ENCODE data around the gene B4GALNT3. TPM values are rescaled to one million over a fixed set of nuclear protein-coding genes. Genes with fewer than 3 reads are reported as not detected.

B4GALNT3 gene
- total RNA-seq, 4 donors from 2014 or later, result 9.7 to 45.3 (median 18.4) TPM

GRCh38 chr12:559906-560455 is 100.2 kb downstream of the B4GALNT3 start:
- H3K27ac ChIP-seq, result no peak overlapping the region
- TF ChIP-seq POLR2A (IDR thresholded peaks at IDR 0.05), result no peak
- TF ChIP-seq CTCF (IDR thresholded peaks at IDR 0.05), result no peak

GRCh38 chr12:560691-561390 is 101.1 kb downstream of the B4GALNT3 start:
- H3K4me1 ChIP-seq, result peaks cover 0 to 40% (median 0%) of the 10 kb centered on the region in 3 donors
- TF ChIP-seq CTCF (IDR thresholded peaks at IDR 0.05) (no peak), POLR2A (IDR thresholded peaks at IDR 0.05) (no peak)
- WGBS, 2 donors, result 61 to 82% methylated on average over 10 to 13 of the region's 19 CpGs
- intact Hi-C loops (cut with DNase I), result loop anchor here (10.0 kb wide), 2 partner anchors 354 to 394 kb away; no protein-coding TSS in a partner anchor
- H3K27me3 ChIP-seq, result peaks cover 0 to 20% (median 0%) of the 10 kb centered on the region in 4 donors
- H3K4me3 ChIP-seq, result no peak overlapping the region
- no peak for DNase-seq
- H3K36me3 ChIP-seq, result no peaks in the 10 kb centered on the region
- no peak overlapping the region for H3K27ac ChIP-seq
- no peaks in the 10 kb centered on the region for H3K9me3 ChIP-seq

More at GRCh38 chr12:559906-560455, 100.2 kb downstream of the B4GALNT3 start:
- no peak for DNase-seq
- H3K27me3 ChIP-seq, result peaks cover 0 to 20% (median 0%) of the 10 kb centered on the region in 4 donors
- 64 to 83% methylated on average over 5 to 14 of the region's 14 CpGs for WGBS, 2 donors
- H3K4me3 ChIP-seq, result no peak overlapping the region
- no peaks in the 10 kb centered on the region for H3K36me3 ChIP-seq
- peaks cover 0 to 40% (median 0%) of the 10 kb centered on the region in 3 donors for H3K4me1 ChIP-seq
- intact Hi-C loops (cut with DNase I), result loop anchor here (10.0 kb wide), 2 partner anchors 355 to 395 kb away; no protein-coding TSS in a partner anchor
- H3K9me3 ChIP-seq, result no peaks in the 10 kb centered on the region

- no peak overlapping the region for H3K4me3 ChIP-seq
- DNase-seq, result no peak
- H3K9me3 ChIP-seq, result no peaks in the 10 kb centered on the region
- 98% methylated on average over 9 of the region's 14 CpGs; no CpG with 5 or more reads in 1 of the 2 donors for WGBS, 2 donors
- peaks cover 0 to 40% (median 0%) of the 10 kb centered on the region in 3 donors for H3K4me1 ChIP-seq
- TF ChIP-seq POLR2A (IDR thresholded peaks at IDR 0.05) (no peak), CTCF (IDR thresholded peaks at IDR 0.05) (no peak)
- peak overlapping the region in 2 of 4 donors; percentile 43 to 55 for H3K27ac ChIP-seq
- H3K27me3 ChIP-seq, result peaks cover 0 to 20% (median 0%) of the 10 kb centered on the region in 4 donors
- intact Hi-C loops (cut with DNase I), result loop anchor here (10.0 kb wide), 2 partner anchors 353 to 393 kb away; no protein-coding TSS in a partner anchor
- no peaks in the 10 kb centered on the region for H3K36me3 ChIP-seq
These were observed 101.6 kb downstream of the B4GALNT3 start for GRCh38 chr12:561391-561705.

GRCh38 chr12:561908-562593 is 102.3 kb downstream of the B4GALNT3 start:
- no peak for TF ChIP-seq CTCF (IDR thresholded peaks at IDR 0.05)
- peak in 2 of 4 donors; percentile 18 to 37 for TF ChIP-seq POLR2A (IDR thresholded peaks at IDR 0.05)
- H3K27me3 ChIP-seq, result peaks cover 0 to 20% (median 0%) of the 10 kb centered on the region in 4 donors
- no peaks in the 10 kb centered on the region for H3K36me3 ChIP-seq
- H3K9me3 ChIP-seq, result no peaks in the 10 kb centered on the region
- peaks cover 0 to 40% (median 0%) of the 10 kb centered on the region in 3 donors for H3K4me1 ChIP-seq
- intact Hi-C loops (cut with DNase I), result loop anchor here (10.0 kb wide), 2 partner anchors 353 to 393 kb away; no protein-coding TSS in a partner anchor
- peak overlapping the region in 2 of 4 donors; percentile 43 to 55 for H3K27ac ChIP-seq
- WGBS, 2 donors, result 64 to 79% methylated on average over 10 of the region's 19 CpGs
- peak; percentile 35 for DNase-seq
- H3K4me3 ChIP-seq, result peak overlapping the region in 2 of 4 donors; percentile 5 to 19
